CD1c-positive myeloid dendritic cell (primary cell): Measurements from ENCODE around the gene PLXNA2.

Experiments used
- DNase-seq: peaks from one replicate; pipeline ENCODE4 v3.0.0-alpha.2; 2016; ENCODE audit errors: extremely low spot score

The PLXNA2 gene

GRCh38 chr1:208183977-208184911 is 59.9 kb downstream of the PLXNA2 start:
- peak; percentile 25 for DNase-seq

- DNase-seq: no peak
Measured at GRCh38 chr1:208182880-208183645, 61.1 kb downstream of the PLXNA2 start.

- no peak for DNase-seq
Measured at GRCh38 chr1:208181364-208181763, 62.8 kb downstream of the PLXNA2 start.

GRCh38 chr1:208180421-208180820 is 63.8 kb downstream of the PLXNA2 start:
- no peak for DNase-seq

- DNase-seq: no peak
Measured at GRCh38 chr1:208179961-208180409, 64.2 kb downstream of the PLXNA2 start.

GRCh38 chr1:208179263-208179816 is 64.8 kb downstream of the PLXNA2 start:
- DNase-seq: no peak

- no peak for DNase-seq
Measured at GRCh38 chr1:208178091-208178529, 66.1 kb downstream of the PLXNA2 start.

GRCh38 chr1:208177656-208178055 is 66.5 kb downstream of the PLXNA2 start:
- DNase-seq: no peak

GRCh38 chr1:208176649-208177048 is 67.5 kb downstream of the PLXNA2 start:
- no peak for DNase-seq

GRCh38 chr1:208175508-208175895 is 68.7 kb downstream of the PLXNA2 start:
- DNase-seq: no peak

- no peak for DNase-seq
Measured at GRCh38 chr1:208174731-208175507, 69.3 kb downstream of the PLXNA2 start.

- no peak for DNase-seq
Measured at GRCh38 chr1:208174200-208174599, 70.0 kb downstream of the PLXNA2 start.

GRCh38 chr1:208173749-208174148 is 70.4 kb downstream of the PLXNA2 start:
- no peak for DNase-seq

GRCh38 chr1:208172423-208173145 is 71.6 kb downstream of the PLXNA2 start:
- no peak for DNase-seq

- DNase-seq: no peak
Measured at GRCh38 chr1:208171616-208172422, 72.4 kb downstream of the PLXNA2 start.

- no peak for DNase-seq
Measured at GRCh38 chr1:208170252-208170651, 73.9 kb downstream of the PLXNA2 start.

GRCh38 chr1:208169081-208169879 is 74.9 kb downstream of the PLXNA2 start:
- DNase-seq: no peak

GRCh38 chr1:208167261-208167869 is 76.8 kb downstream of the PLXNA2 start:
- no peak for DNase-seq
